Mesenchymal stem cell (in vitro differentiated cells and primary cell): ENCODE measurements around the gene EIF6.

Experiments
- DNase-seq: peaks from one replicate; pipeline ENCODE4 v3.0.0-alpha.2; 2013
- H2AFZ ChIP-seq: one replicate; pipeline ENCODE4 v1.6.1; 2013; ENCODE audit warnings: low read depth, mild to moderate bottlenecking, control low read depth, inconsistent platforms, low read length, moderate library complexity
- H2AK5ac ChIP-seq: 2 replicates; pipeline ENCODE4 v1.6.1; 2013; ENCODE audit warnings: low read length, moderate library complexity, mild to moderate bottlenecking, inconsistent platforms; ENCODE audit not compliant: severe bottlenecking
- H2BK120ac ChIP-seq: one replicate; pipeline ENCODE4 v1.6.1; 2013; ENCODE audit warnings: low read depth, mild to moderate bottlenecking, inconsistent platforms, low read length, moderate library complexity
- H2BK12ac ChIP-seq, 2 experiments: one replicate each; pipeline ENCODE4 v1.6.1; 2013; ENCODE audit warnings: inconsistent platforms in 2 of 2, low read length in 2 of 2, mild to moderate bottlenecking in 2 of 2, moderate library complexity in 2 of 2, control low read depth in 1 of 2
- H2BK15ac ChIP-seq: one replicate; pipeline ENCODE4 v1.6.1; 2013; ENCODE audit warnings: mild to moderate bottlenecking, low read depth, inconsistent platforms; ENCODE audit not compliant: poor library complexity, severe bottlenecking
- H2BK5ac ChIP-seq: 2 replicates; pipeline ENCODE4 v1.6.1; 2013; ENCODE audit warnings: low read depth, mild to moderate bottlenecking, low read length, control low read depth, inconsistent platforms; ENCODE audit not compliant: poor library complexity, severe bottlenecking
- H3K14ac ChIP-seq, 2 experiments: one replicate each; pipeline ENCODE4 v1.6.1; 2013; ENCODE audit warnings: inconsistent platforms in 2 of 2, low read length in 2 of 2, control low read depth in 1 of 2, mild to moderate bottlenecking in 1 of 2, moderate library complexity in 1 of 2
- H3K18ac ChIP-seq, 2 experiments: one replicate each; pipeline ENCODE4 v1.6.1; 2013; ENCODE audit warnings: inconsistent platforms in 2 of 2, low read length in 2 of 2, control low read depth in 1 of 2, low read depth in 1 of 2, mild to moderate bottlenecking in 1 of 2
- H3K23ac ChIP-seq, 2 experiments: one replicate each; pipeline ENCODE4 v1.6.1; 2013; ENCODE audit warnings: inconsistent platforms in 2 of 2, low read length in 2 of 2, mild to moderate bottlenecking in 2 of 2, moderate library complexity in 2 of 2, control low read depth in 1 of 2
- H3K27ac ChIP-seq: 2 replicates; pipeline ENCODE4 v1.5.1; 2013; ENCODE audit warnings: mild to moderate bottlenecking, moderate library complexity, low read length, control low read depth, inconsistent platforms; ENCODE audit not compliant: poor library complexity, severe bottlenecking
- H3K27me3 ChIP-seq, 2 experiments: 2 replicates each; pipeline versions ENCODE4 v1.6.1 to v1.7.0; 2013; ENCODE audit warnings: low read length in 2 of 2, mild to moderate bottlenecking in 2 of 2, moderate library complexity in 2 of 2, control low read depth in 1 of 2, inconsistent platforms in 1 of 2; ENCODE audit not compliant: control insufficient read depth in 1 of 2, insufficient read depth in 1 of 2
- H3K36me3 ChIP-seq, 2 experiments: 2 replicates each; pipeline versions ENCODE4 v1.6.1 to v1.7.0; 2013; ENCODE audit warnings: low read length in 2 of 2, control low read depth in 1 of 2, inconsistent platforms in 1 of 2, low read depth in 1 of 2, mild to moderate bottlenecking in 1 of 2; ENCODE audit not compliant: insufficient read depth in 2 of 2, control insufficient read depth in 1 of 2
- H3K4ac ChIP-seq, 2 experiments: one replicate each; pipeline ENCODE4 v1.6.1; 2013; ENCODE audit warnings: inconsistent platforms in 2 of 2, low read length in 2 of 2, mild to moderate bottlenecking in 2 of 2, moderate library complexity in 2 of 2, control low read depth in 1 of 2, low read depth in 1 of 2
- H3K4me1 ChIP-seq: 2 replicates; pipeline ENCODE4 v1.6.1; 2013; ENCODE audit warnings: low read depth, low read length, control low read depth; ENCODE audit not compliant: control insufficient read depth, insufficient read depth
- H3K4me2 ChIP-seq: 2 replicates; pipeline ENCODE4 v1.6.1; 2013; ENCODE audit warnings: low read length, mild to moderate bottlenecking, inconsistent platforms; ENCODE audit not compliant: poor library complexity, severe bottlenecking
- H3K4me3 ChIP-seq, 2 experiments: 2 replicates each; pipeline versions ENCODE4 v1.5.1 to v1.7.0; 2013; ENCODE audit warnings: low read length in 2 of 2, mild to moderate bottlenecking in 2 of 2, control low read depth in 1 of 2, low read depth in 1 of 2; ENCODE audit not compliant: insufficient read depth in 1 of 2
- H3K79me1 ChIP-seq: replicated peaks from 2 replicates; pipeline ENCODE4 v1.6.1; 2013; ENCODE audit warnings: mild to moderate bottlenecking, control low read depth, low read length, inconsistent platforms; ENCODE audit not compliant: poor library complexity, severe bottlenecking
- H3K9ac ChIP-seq: 2 replicates; pipeline ENCODE4 v1.7.0; 2013; ENCODE audit warnings: mild to moderate bottlenecking, low read length, moderate library complexity
- H3K9me3 ChIP-seq: 2 replicates; pipeline ENCODE4 v1.7.0; 2013; ENCODE audit warnings: mild to moderate bottlenecking, low read length; ENCODE audit not compliant: control insufficient read depth
- H4K8ac ChIP-seq: one replicate; pipeline ENCODE4 v1.6.1; 2013; ENCODE audit warnings: inconsistent platforms, mild to moderate bottlenecking, low read length, moderate library complexity
- H4K91ac ChIP-seq: one replicate; pipeline ENCODE4 v1.6.1; 2013; ENCODE audit warnings: mild to moderate bottlenecking, low read length, inconsistent platforms
- WGBS: methylation state at CpG from one replicate; pipeline ENCODE4 v1.1.7; 2013; ENCODE audit warnings: mixed read lengths; 5-methylcytosine and 5-hydroxymethylcytosine counted together

EIF6 gene

DNA sequence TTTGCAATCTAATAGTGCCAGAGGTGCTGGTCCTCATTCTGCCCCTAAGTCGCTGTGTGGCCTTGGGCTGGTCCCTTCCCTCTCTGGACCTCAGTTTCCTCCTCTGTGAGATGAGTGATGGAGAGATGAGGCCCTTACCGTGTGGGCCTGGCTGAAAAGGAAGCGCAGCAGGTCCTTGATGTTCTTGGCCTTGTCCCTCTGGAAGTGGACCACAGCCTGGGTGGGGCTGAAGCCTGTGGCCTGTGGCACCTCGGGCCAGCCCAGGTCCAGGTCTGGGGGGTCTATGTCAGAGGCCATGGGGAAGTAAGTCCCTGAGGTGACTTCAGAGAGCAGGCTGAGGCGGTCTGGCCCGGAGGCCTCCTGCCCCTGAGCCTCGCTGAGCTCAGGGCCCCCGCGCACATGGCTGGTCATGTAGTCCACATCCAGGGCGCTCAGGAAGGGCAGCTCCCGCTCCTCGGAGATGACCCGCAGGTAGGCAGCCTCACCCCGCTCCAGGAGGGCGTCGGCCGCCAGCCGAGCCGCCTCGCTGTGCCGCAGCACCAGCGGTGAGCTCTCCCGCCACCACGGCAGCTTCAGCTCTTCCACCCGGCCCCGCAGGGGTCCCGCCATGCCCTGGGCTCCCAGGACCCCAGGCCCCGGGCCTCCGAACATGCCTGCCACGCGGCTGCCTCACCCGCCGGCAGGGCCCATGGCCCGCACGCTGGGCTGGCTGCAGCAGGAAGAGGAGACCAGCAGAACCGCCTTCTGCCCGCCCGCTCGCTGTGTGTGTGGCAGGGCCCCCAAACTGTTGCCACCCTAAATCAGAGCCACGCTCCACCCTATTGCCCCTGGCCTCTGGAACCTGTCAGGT lies 7.3 kb upstream of the EIF6 start, which contains the start of gene FAM83C:
FAM83C (minus strand) TSS at position 772 of the 850 bp plus-strand sequence; CDS start at position 651, 121 bp downstream.
- no peaks in the 10 kb centered on the region for H3K79me1 ChIP-seq
- H3K27ac ChIP-seq = no peak within 1 kb of the TSS
- no peak within 1 kb of the TSS for H2BK15ac ChIP-seq
- no peak within 1 kb of the TSS for H3K14ac ChIP-seq
- no peak within 1 kb of the TSS for H2BK5ac ChIP-seq
- 94% methylated on average over 39 of the region's 40 CpGs for WGBS
- no peak within 1 kb of the TSS for H3K4me3 ChIP-seq
- no peak within 1 kb of the TSS for H3K23ac ChIP-seq
- H3K4ac ChIP-seq = no peak within 1 kb of the TSS
- H3K9me3 ChIP-seq = no peaks in the 10 kb centered on the region
- no peak within 1 kb of the TSS for H2BK120ac ChIP-seq
- H3K36me3 ChIP-seq = no peaks in the 10 kb centered on the region
- no peak within 1 kb of the TSS for H4K91ac ChIP-seq
- H3K27me3 ChIP-seq = peaks cover 0 to 43% of the 10 kb centered on the region in 2 experiments
- H4K8ac ChIP-seq = no peak within 1 kb of the TSS
- H3K4me2 ChIP-seq = no peak within 1 kb of the TSS
- H2AK5ac ChIP-seq = no peak within 1 kb of the TSS
- H3K9ac ChIP-seq = no peak within 1 kb of the TSS
- no peak within 1 kb of the TSS for H3K18ac ChIP-seq
- peaks cover 2% of the 10 kb centered on the region for H3K4me1 ChIP-seq
- H2AFZ ChIP-seq = no peak within 1 kb of the TSS
- DNase-seq = no peak
- no peak within 1 kb of the TSS for H2BK12ac ChIP-seq

DNA sequence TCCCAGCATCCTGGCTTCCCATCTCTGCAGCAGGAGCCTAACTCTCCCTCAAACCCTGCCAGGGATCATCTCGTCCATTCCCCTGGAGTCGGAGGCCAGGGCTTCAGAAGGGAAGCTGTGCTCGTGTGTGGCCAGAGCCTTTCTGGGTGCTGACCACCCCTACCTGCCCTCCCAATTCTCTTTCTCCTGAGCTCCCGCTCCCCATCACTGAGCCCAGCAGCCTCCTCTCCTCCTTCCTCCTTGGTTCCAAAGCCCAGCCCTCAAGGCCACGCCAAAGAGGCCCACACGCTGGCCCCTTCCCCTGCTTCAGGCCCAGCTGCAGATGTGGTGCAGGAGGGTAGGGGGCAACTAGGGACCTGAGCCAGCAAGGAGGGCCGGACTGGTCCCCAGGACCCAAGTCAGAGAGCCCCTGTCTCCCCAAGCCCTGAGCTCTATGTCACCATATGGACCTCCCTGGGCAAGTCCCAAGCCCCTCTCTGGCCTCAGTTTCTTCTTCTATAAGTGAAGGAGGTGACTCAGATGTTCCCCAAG lies 6.4 kb upstream of the EIF6 start:
- Histone ChIP-seq H2AK5ac (no peak overlapping the region), H3K27ac (no peak overlapping the region), H2BK12ac (no peak overlapping the region), H3K9me3 (no peaks in the 10 kb centered on the region), H3K23ac (no peak overlapping the region), H2AFZ (no peak overlapping the region), H3K14ac (no peak overlapping the region), H3K18ac (no peak overlapping the region), H2BK15ac (no peak overlapping the region), H3K4me2 (no peak overlapping the region), H2BK5ac (no peak overlapping the region), H4K8ac (no peak overlapping the region), H3K79me1 (no peaks in the 10 kb centered on the region), H3K4ac (no peak overlapping the region), H2BK120ac (no peak overlapping the region), H3K9ac (no peak overlapping the region), H3K36me3 (no peaks in the 10 kb centered on the region), H3K4me3 (no peak overlapping the region), H3K27me3 (peaks cover 0 to 40% of the 10 kb centered on the region in 2 experiments), H4K91ac (no peak overlapping the region), H3K4me1 (peaks cover 6% of the 10 kb centered on the region)
- DNase-seq = no peak
- WGBS = 91% methylated on average over 5 of the region's 7 CpGs

DNA sequence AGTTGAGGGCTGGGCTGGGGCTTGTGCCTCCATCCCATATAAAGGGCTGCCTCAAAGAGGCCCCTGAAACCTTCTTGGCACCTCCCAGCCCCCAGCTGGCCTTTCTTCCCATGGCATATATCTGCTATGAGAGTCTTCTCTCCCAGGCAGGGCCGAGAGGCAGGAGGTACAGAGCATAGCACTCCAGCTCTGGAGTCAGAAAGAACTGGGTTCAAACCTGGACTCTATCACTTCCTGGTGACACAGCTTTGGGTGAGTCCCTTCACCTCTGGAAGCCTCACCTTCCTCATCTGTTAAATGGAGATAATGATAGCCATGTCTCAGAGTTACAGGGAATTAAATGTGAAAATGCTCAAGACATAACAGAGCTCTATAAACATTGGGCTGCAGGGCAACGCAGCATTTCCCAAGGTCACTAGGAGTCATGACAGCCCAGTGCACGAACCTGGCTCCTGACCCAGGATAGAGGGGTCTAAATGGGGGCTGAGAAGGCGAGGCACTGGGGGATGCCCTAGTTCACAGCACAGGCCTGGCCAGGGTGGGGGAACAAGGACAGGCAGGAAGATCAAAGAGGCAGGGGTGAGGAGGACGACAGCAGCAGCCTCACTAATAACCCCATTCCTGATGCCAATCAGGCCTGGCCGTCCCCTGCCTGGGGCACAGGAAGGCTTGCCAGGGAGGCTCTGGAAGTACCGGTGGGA lies 5.8 kb upstream of the EIF6 start:
- H2BK5ac ChIP-seq = no peak overlapping the region
- DNase-seq = no peak
- H3K18ac ChIP-seq = no peak overlapping the region
- no peak overlapping the region for H3K9ac ChIP-seq
- no peak overlapping the region for H3K27ac ChIP-seq
- H3K9me3 ChIP-seq = no peaks in the 10 kb centered on the region
- H3K4ac ChIP-seq = no peak overlapping the region
- H3K27me3 ChIP-seq = peaks cover 0 to 35% of the 10 kb centered on the region in 2 experiments
- H4K91ac ChIP-seq = no peak overlapping the region
- H2AK5ac ChIP-seq = no peak overlapping the region
- no peak overlapping the region for H2BK15ac ChIP-seq
- H3K14ac ChIP-seq = no peak overlapping the region
- no peak overlapping the region for H3K23ac ChIP-seq
- H2AFZ ChIP-seq = no peak overlapping the region
- WGBS = 71% methylated on average over 6 of the region's 7 CpGs
- no peaks in the 10 kb centered on the region for H3K36me3 ChIP-seq
- peaks cover 8% of the 10 kb centered on the region for H3K4me1 ChIP-seq
- no peak overlapping the region for H2BK12ac ChIP-seq
- H3K79me1 ChIP-seq = no peaks in the 10 kb centered on the region
- H2BK120ac ChIP-seq = no peak overlapping the region
- no peak overlapping the region for H3K4me3 ChIP-seq
- H4K8ac ChIP-seq = no peak overlapping the region
- H3K4me2 ChIP-seq = no peak overlapping the region
